SK-N-SH (cell line): ENCODE data around the gene LTB4R. TPM values are rescaled to one million over a fixed set of nuclear protein-coding genes. Genes with fewer than 3 reads are reported as not detected.

Experiments used
- CTCF ChIA-PET: fragments of 300-600, 350-600 bp; formaldehyde crosslinking; extraction: SDS; loops from one replicate; lab custom pipeline; 2021; lab: Yijun Ruan, JAX
- POLR2A ChIA-PET: fragments of 350-600 bp; sonication (Branson Sonifier 250); formaldehyde crosslinking; extraction: SDS; loops from one replicate; lab custom pipeline; 2020; ENCODE audit warnings: antibody characterized with exemption, inconsistent platforms; lab: Yijun Ruan, JAX
- DNase-seq: peaks from one replicate; pipeline ENCODE4 v3.0.0; 2012
- H2AFZ ChIP-seq: fragments of 200-600 bp; sonication (generic); 2 replicates; pipeline ENCODE4 v1.8.1; 2016; ENCODE audit warnings: antibody characterized with exemption, mild to moderate bottlenecking, low read depth
- H3F3A ChIP-seq: fragments of 200-600 bp; sonication (generic); replicated peaks from 2 replicates; pipeline ENCODE3; 2016; ENCODE audit warnings: antibody characterized with exemption, mild to moderate bottlenecking; ENCODE audit not compliant: insufficient read depth
- H3K27ac ChIP-seq, 2 experiments: fragments of 200-500 bp in 1 of 2; fragments of 200-600 bp in 1 of 2; sonication (Bioruptor generic) in 1 of 2; sonication (generic), shearing (Covaris generic) in 1 of 2; 2 replicates each; pipeline versions ENCODE4 v1.5.1 to v1.6.1; 2014 to 2016; ENCODE audit warnings: low read depth in 2 of 2, inconsistent platforms in 1 of 2, low read length in 1 of 2, mild to moderate bottlenecking in 1 of 2, mixed read lengths in 1 of 2
- H3K27me3 ChIP-seq: fragments of 200-600 bp; sonication (generic), shearing (Covaris generic); 2 replicates; pipeline ENCODE4 v1.6.1; 2016; ENCODE audit warnings: mixed run types; ENCODE audit not compliant: insufficient read depth
- H3K36me3 ChIP-seq, 2 experiments: fragments of 200-500 bp in 1 of 2; fragments of 200-600 bp in 1 of 2; sonication (Bioruptor generic) in 1 of 2; sonication (generic) in 1 of 2; replicated peaks in 1 of 2; 2 replicates each; pipeline versions ENCODE3 to v1.5.1; 2014 to 2016; ENCODE audit warnings: low read length in 1 of 2, mild to moderate bottlenecking in 1 of 2; ENCODE audit not compliant: insufficient read depth in 2 of 2, control insufficient read depth in 1 of 2
- H3K4me1 ChIP-seq, 2 experiments: fragments of 200-500 bp in 1 of 2; fragments of 200-600 bp in 1 of 2; sonication (Bioruptor generic) in 1 of 2; sonication (generic), shearing (Covaris generic) in 1 of 2; 2 replicates each; pipeline versions ENCODE4 v1.5.1 to v1.6.1; 2014 to 2016; ENCODE audit warnings: low read depth in 1 of 2, low read length in 1 of 2, mixed run types in 1 of 2; ENCODE audit not compliant: insufficient read depth in 2 of 2, control insufficient read depth in 1 of 2
- H3K4me2 ChIP-seq: fragments of 200-600 bp; sonication (generic), shearing (Covaris generic); 2 replicates; pipeline ENCODE4 v1.6.1; 2017; ENCODE audit warnings: mixed run types
- H3K4me3 ChIP-seq, 2 experiments: fragments of 200-500 bp in 1 of 2; fragments of 200-600 bp in 1 of 2; sonication (Bioruptor generic) in 1 of 2; sonication (generic), shearing (Covaris generic) in 1 of 2; 2 replicates each; pipeline versions ENCODE4 v1.5.1 to v1.8.1; 2014 to 2016; ENCODE audit warnings: low read depth in 2 of 2, inconsistent platforms in 1 of 2, low read length in 1 of 2, mild to moderate bottlenecking in 1 of 2, mixed read lengths in 1 of 2, moderate library complexity in 1 of 2
- H3K79me2 ChIP-seq: fragments of 200-600 bp; sonication (generic); 2 replicates; pipeline ENCODE4 v1.8.1; 2017; ENCODE audit warnings: mild to moderate bottlenecking; ENCODE audit not compliant: insufficient read depth
- H3K9ac ChIP-seq: fragments of 200-600 bp; sonication (generic); 2 replicates; pipeline ENCODE4 v1.6.1; 2017; ENCODE audit warnings: mixed run types
- H3K9me2 ChIP-seq: fragments of 200-600 bp; sonication (generic); 2 replicates; pipeline ENCODE4 v1.6.1; 2017; ENCODE audit warnings: mixed run types
- H3K9me3 ChIP-seq: fragments of 200-600 bp; sonication (generic); 2 replicates; pipeline ENCODE4 v1.6.1; 2017; ENCODE audit warnings: mixed run types, mild to moderate bottlenecking, moderate library complexity
- H4K20me1 ChIP-seq: fragments of 200-600 bp; sonication (generic); 2 replicates; pipeline ENCODE4 v1.6.1; 2017; ENCODE audit warnings: mild to moderate bottlenecking, mixed run types; ENCODE audit not compliant: insufficient read depth
- CHD2 ChIP-seq: fragments of 150-350 bp; IDR thresholded peaks from 2 replicates; pipeline ENCODE4 v1.6.1; 2018; ENCODE audit warnings: low read length; ENCODE audit not compliant: partially characterized antibody
- CTCF ChIP-seq: fragments of 200-600 bp; sonication (generic); IDR thresholded peaks from 2 replicates; pipeline ENCODE4 v1.6.1; 2017; ENCODE audit warnings: antibody characterized with exemption, mild to moderate bottlenecking, moderate library complexity
- EZH2phosphoT487 ChIP-seq: fragments of 200-600 bp; sonication (generic); IDR thresholded peaks from 2 replicates; pipeline ENCODE4 v1.6.1; 2017; ENCODE audit warnings: low read depth, mixed run types, mild to moderate bottlenecking, antibody characterized with exemption, moderate library complexity, borderline replicate concordance
- FOXM1 ChIP-seq: IDR thresholded peaks from 2 replicates; pipeline ENCODE4 v1.4.0; 2012; ENCODE audit warnings: low read depth, mild to moderate bottlenecking
- GATA2 ChIP-seq: sonication (generic); formaldehyde crosslinking; IDR thresholded peaks from 2 replicates; pipeline ENCODE4 v1.5.0; 2020; ENCODE audit warnings: mild to moderate bottlenecking, missing genetic modification reagents
- NRF1 ChIP-seq: IDR thresholded peaks from 2 replicates; pipeline ENCODE4 v1.6.1; 2012; ENCODE audit warnings: low read depth, mild to moderate bottlenecking, low read length
- PBX3 ChIP-seq: IDR thresholded peaks from 2 replicates; pipeline ENCODE4; 2012
- REST ChIP-seq: IDR thresholded peaks from 2 replicates; pipeline ENCODE4 v1.6.1; 2012; ENCODE audit warnings: mild to moderate bottlenecking, low read depth, low read length, moderate library complexity
- RFX5 ChIP-seq: IDR thresholded peaks from 2 replicates; pipeline ENCODE4 v1.6.1; 2012; ENCODE audit warnings: mild to moderate bottlenecking, improper control_type of control experiment, low read length
- TAF1 ChIP-seq: IDR thresholded peaks from 2 replicates; pipeline ENCODE4 v1.6.1; 2012; ENCODE audit warnings: low read depth, mild to moderate bottlenecking, low read length, moderate library complexity, borderline replicate concordance
- TCF12 ChIP-seq: IDR thresholded peaks from 2 replicates; pipeline ENCODE4 v1.4.0; 2012
- ZBTB33 ChIP-seq: IDR thresholded peaks from 2 replicates; pipeline ENCODE4 v1.4.0; 2012; ENCODE audit warnings: low read depth, borderline replicate concordance
- WGBS: methylation state at CpG from one replicate; pipeline ENCODE4 v1.1.6; 2017; ENCODE audit warnings: low lambda C conversion rate; 5-methylcytosine and 5-hydroxymethylcytosine counted together
- polyA plus RNA-seq, 3 experiments: library from polyadenylated mRNA; depleted of rRNA; stranded (reverse); fragments of >200 nt; gene quantifications; 2 replicates each; pipeline ENCODE4 v1.2.3, GENCODE V29; 2012

The LTB4R gene
- polyA plus RNA-seq, 1 of the 3 experiments (the other 2 are of a cell fraction), result 11.9 TPM

- Histone ChIP-seq H3K9me3 (no peaks in the 10 kb centered on the region), H3K79me2 (no peaks in the 10 kb centered on the region), H3K27me3 (no peaks in the 10 kb centered on the region), H4K20me1 (no peaks in the 10 kb centered on the region), H3K27ac (no peak overlapping the region)
- CTCF ChIA-PET, result interaction anchor here (0.6 to 6.7 kb wide), 43 partner anchors 9 to 294 kb away, joined by 3 to 115 read pairs (median 4); partner anchors contain the start of genes ADCY4, DHRS1, IPO4 and KHNYN
- no peak for DNase-seq
- POLR2A ChIA-PET, result interaction anchor here (0.6 to 1.5 kb wide), 7 partner anchors 9 to 128 kb away, joined by 3 to 6 read pairs (median 3); partner anchors contain the start of genes DHRS1, NOP9 and TINF2
- TF ChIP-seq EZH2phosphoT487 (no peak), PBX3 (no peak), CHD2 (no peak), TCF12 (no peak), FOXM1 (no peak), NRF1 (no peak), CTCF (no peak; the same call in 1 of the 2 replicates), TAF1 (no peak), RFX5 (no peak), ZBTB33 (no peak), REST (no peak), GATA2 (no peak)
- TF ChIP-seq, all 33 proteins: peak for 0
- whole genome bisulfite sequencing, result 70% methylated on average over 7 of the region's 7 CpGs
- no peak overlapping the region for H3K9ac ChIP-seq
- H2AFZ ChIP-seq, result no peak overlapping the region
- H3K4me3 ChIP-seq, result peak overlapping the region in 1 of 2 experiments; percentile 49; a peak in 1 of 4 replicates
- peaks cover 4% of the 10 kb centered on the region for H3F3A ChIP-seq
- peaks cover 0 to 2% of the 10 kb centered on the region in 2 experiments; a peak in 1 of 4 replicates for H3K4me1 ChIP-seq
- H3K36me3 ChIP-seq, result peaks cover 14 to 61% of the 10 kb centered on the region in 2 experiments
- H3K9me2 ChIP-seq, result no peaks in the 10 kb centered on the region
- H3K4me2 ChIP-seq, result no peak overlapping the region
Observed at GRCh38 chr14:24308342-24309124, 2.8 kb upstream of the LTB4R start.
